Uterus (tissue), 4 donors: ENCODE measurements around the gene EYS. TPM values are rescaled to one million over a fixed set of nuclear protein-coding genes. Genes with fewer than 3 reads are reported as not detected.
"Not testable (repeated sequence)": the region's sequence is repeated elsewhere in the genome, so short reads cannot be mapped to it uniquely, and the experiment has no call there.

ENCODE experiments used
- DNase-seq, 2 donors: peaks; one replicate each; pipeline ENCODE4 v3.0.0-alpha.2; 2019 to 2020
- H3K27ac ChIP-seq, 2 donors: fragments of 200-600 bp; sonication (generic); 1 replicate in 1 of 2; 2 replicates in 1 of 2; pipeline ENCODE4 v1.5.1; 2016 to 2018
- H3K27me3 ChIP-seq, 2 donors: fragments of 200-600 bp; sonication (generic); one replicate each; pipeline ENCODE4 v1.5.1; 2018 to 2019; ENCODE audit warnings: control low read depth in 1 of 2
- H3K36me3 ChIP-seq, 2 donors: fragments of 200-600 bp; sonication (generic); one replicate each; pipeline ENCODE4 v1.5.1; 2019; ENCODE audit warnings: control low read depth in 1 of 2
- H3K4me1 ChIP-seq, 2 donors: fragments of 200-600 bp; sonication (generic); one replicate each; pipeline ENCODE4 v1.5.1; 2018 to 2019; ENCODE audit warnings: control low read depth in 1 of 2
- H3K4me3 ChIP-seq, 2 donors: fragments of 200-600 bp; sonication (generic); 1 replicate in 1 of 2; 2 replicates in 1 of 2; pipeline ENCODE4 v1.5.1; 2018 to 2019; ENCODE audit warnings: mild to moderate bottlenecking in 1 of 2
- H3K9me3 ChIP-seq, 2 donors: fragments of 200-600 bp; sonication (generic); one replicate each; pipeline ENCODE4 v1.5.1; 2019; ENCODE audit warnings: control low read depth in 1 of 2
- POLR2A ChIP-seq, 2 donors: fragments of 450-650 bp; IDR thresholded peaks; one replicate each; pipeline ENCODE4 v1.6.1; 2016; ENCODE audit warnings: antibody characterized with exemption in 2 of 2, mild to moderate bottlenecking in 1 of 2, moderate library complexity in 1 of 2
- intact Hi-C: fragments of 100-400 bp; cut with DNase I; formaldehyde crosslinking; loops from one replicate; pipeline ENCODE4 v1.15.1; 2023; ENCODE audit warnings: low total_unique reads
- total RNA-seq, 4 donors: library from RNA; depleted of rRNA in 3 of 4; stranded (reverse); fragments of >200 nt in 3 of 4; gene quantifications; one replicate each; pipeline versions ENCODE4 v1.1.0 to v1.2.4, GENCODE V29; 2014 to 2023
- TF ChIP-seq, protein P1 (sequence below), 4 experiments: fragments of 200-600 bp in 2 of 4; fragments of 450-650 bp in 2 of 4; sonication (generic) in 2 of 4; IDR thresholded peaks; one replicate each; pipeline ENCODE4 v1.5.1; 2016 to 2019; ENCODE audit warnings: antibody characterized with exemption in 4 of 4, mild to moderate bottlenecking in 2 of 4, moderate library complexity in 1 of 4
- donor health status: DM: yes; HTN: yes; CAD: no.

EYS gene
- total RNA-seq, 4 donors from 2014 or later: 1.3 TPM; not detected in 3

GRCh38 chr6:63765828-63766227 lies 1941.2 kb downstream of the EYS start:
- no peaks in the 10 kb centered on the region for H3K27me3 ChIP-seq
- no peak overlapping the region for H3K4me3 ChIP-seq
- no peaks in the 10 kb centered on the region for H3K36me3 ChIP-seq
- H3K27ac ChIP-seq: no peak overlapping the region
- intact Hi-C loops: no loop called here
- H3K4me1 ChIP-seq: no peaks in the 10 kb centered on the region
- TF ChIP-seq POLR2A (IDR thresholded peaks at IDR 0.05): no peak
- TF ChIP-seq, protein P1, sequence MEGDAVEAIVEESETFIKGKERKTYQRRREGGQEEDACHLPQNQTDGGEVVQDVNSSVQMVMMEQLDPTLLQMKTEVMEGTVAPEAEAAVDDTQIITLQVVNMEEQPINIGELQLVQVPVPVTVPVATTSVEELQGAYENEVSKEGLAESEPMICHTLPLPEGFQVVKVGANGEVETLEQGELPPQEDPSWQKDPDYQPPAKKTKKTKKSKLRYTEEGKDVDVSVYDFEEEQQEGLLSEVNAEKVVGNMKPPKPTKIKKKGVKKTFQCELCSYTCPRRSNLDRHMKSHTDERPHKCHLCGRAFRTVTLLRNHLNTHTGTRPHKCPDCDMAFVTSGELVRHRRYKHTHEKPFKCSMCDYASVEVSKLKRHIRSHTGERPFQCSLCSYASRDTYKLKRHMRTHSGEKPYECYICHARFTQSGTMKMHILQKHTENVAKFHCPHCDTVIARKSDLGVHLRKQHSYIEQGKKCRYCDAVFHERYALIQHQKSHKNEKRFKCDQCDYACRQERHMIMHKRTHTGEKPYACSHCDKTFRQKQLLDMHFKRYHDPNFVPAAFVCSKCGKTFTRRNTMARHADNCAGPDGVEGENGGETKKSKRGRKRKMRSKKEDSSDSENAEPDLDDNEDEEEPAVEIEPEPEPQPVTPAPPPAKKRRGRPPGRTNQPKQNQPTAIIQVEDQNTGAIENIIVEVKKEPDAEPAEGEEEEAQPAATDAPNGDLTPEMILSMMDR (IDR thresholded peaks at IDR 0.05): no peak
- no peaks in the 10 kb centered on the region for H3K9me3 ChIP-seq
- no peak for DNase-seq

DNA sequence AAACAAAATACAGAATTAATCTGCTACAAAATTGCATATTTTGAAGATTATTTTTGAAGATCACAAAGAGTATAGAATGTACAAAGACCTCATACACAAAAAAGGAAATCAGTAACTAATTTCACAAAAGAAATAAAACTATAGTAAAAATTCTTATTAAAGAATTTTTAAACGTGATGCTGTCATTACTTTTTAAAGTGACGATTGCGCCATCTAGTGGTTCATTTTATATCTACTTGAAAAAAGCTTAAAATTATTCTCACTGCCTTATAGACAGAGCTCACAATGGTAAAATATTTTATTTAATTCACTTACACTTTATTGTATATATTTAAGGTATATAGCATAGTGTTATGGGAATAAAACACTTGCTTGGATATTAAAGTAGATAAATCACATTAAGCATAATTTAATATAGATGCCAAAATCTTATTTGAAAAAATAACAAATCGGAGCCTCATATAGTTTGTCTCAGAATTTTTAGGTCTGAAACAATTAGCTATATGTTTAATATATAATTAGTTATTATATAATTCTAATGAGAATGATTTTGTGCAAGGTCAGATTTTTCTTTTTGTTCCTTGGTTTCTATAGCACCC lies 1942.6 kb downstream of the EYS start:
- TF ChIP-seq POLR2A (IDR thresholded peaks at IDR 0.05): no peak
- TF ChIP-seq, protein P1 (IDR thresholded peaks at IDR 0.05): peak in 3 of 4 experiments; percentile 48 to 78 (median 51)
- no peak for DNase-seq
- intact Hi-C loops: loop anchor here (5.0 kb wide), 1 partner anchor 162 kb away; no protein-coding TSS in a partner anchor

DNA sequence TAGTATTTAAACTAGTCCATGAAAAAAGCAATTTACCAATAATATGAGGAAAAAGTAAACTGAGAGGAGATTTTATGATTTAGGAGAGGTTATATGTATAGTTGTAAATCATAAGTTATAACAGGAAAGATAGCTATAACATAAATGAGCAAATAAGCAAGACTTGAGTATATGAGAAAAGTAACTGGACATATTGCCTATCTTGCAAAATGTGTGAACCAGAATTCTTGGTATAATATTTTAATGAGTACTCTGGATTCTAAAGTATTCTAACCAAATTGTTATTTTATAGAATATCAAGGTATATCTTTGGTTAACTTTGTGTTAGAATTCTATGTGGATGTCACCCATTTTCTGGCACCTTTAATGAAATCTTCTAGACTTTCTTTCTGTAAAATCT lies 1946.8 kb downstream of the EYS start:
- Histone ChIP-seq H3K27me3 (no peaks in the 10 kb centered on the region), H3K4me1 (no peaks in the 10 kb centered on the region), H3K4me3 (no peak overlapping the region), H3K36me3 (no peaks in the 10 kb centered on the region), H3K9me3 (peaks cover 0 to 3% of the 10 kb centered on the region in 2 donors), H3K27ac (no peak overlapping the region)
- DNase-seq: no peak
- TF ChIP-seq, protein P1 (IDR thresholded peaks at IDR 0.05): no peak
- TF ChIP-seq POLR2A (IDR thresholded peaks at IDR 0.05): no peak
- intact Hi-C loops: loop anchor here (5.0 kb wide), 1 partner anchor 158 kb away; no protein-coding TSS in a partner anchor

More for the DNA sequence above, 1942.6 kb downstream of the EYS start:
- H3K27ac ChIP-seq: no peak overlapping the region
- no peaks in the 10 kb centered on the region for H3K4me1 ChIP-seq
- no peaks in the 10 kb centered on the region for H3K9me3 ChIP-seq
- no peak overlapping the region for H3K4me3 ChIP-seq
- H3K36me3 ChIP-seq: no peaks in the 10 kb centered on the region
- H3K27me3 ChIP-seq: no peaks in the 10 kb centered on the region

DNA sequence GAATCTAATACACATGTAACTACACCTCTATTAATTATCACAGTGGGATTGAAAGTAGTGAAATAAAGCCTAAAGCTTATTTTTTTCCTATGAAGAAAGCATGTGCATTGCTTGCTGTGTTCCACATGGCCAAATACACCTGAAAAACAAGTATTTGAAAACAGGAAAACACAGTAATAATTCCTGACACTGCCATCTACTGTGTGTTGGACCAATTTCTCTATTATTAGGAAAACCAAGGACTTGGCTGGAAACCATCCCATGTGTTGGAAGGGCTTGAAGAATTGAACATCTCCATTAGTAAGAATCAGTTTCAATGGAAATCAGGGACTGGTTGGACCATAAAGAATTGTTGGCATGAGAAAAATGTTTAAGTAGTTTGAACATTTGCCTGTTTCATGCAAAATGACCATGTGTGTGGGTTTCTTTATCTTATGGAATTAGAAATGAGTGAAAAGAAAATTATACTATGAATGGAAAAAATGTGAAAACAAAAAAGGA lies 1947.4 kb downstream of the EYS start:
- intact Hi-C loops: loop anchor here (5.0 kb wide), 1 partner anchor 157 kb away; no protein-coding TSS in a partner anchor
- H3K4me1 ChIP-seq: no peaks in the 10 kb centered on the region
- H3K9me3 ChIP-seq: peaks cover 0 to 3% of the 10 kb centered on the region in 2 donors
- TF ChIP-seq, protein P1 (IDR thresholded peaks at IDR 0.05): no peak
- no peak for TF ChIP-seq POLR2A (IDR thresholded peaks at IDR 0.05)
- DNase-seq: no peak
- H3K27me3 ChIP-seq: no peaks in the 10 kb centered on the region
- H3K36me3 ChIP-seq: no peaks in the 10 kb centered on the region
- no peak overlapping the region for H3K27ac ChIP-seq
- no peak overlapping the region for H3K4me3 ChIP-seq

DNA sequence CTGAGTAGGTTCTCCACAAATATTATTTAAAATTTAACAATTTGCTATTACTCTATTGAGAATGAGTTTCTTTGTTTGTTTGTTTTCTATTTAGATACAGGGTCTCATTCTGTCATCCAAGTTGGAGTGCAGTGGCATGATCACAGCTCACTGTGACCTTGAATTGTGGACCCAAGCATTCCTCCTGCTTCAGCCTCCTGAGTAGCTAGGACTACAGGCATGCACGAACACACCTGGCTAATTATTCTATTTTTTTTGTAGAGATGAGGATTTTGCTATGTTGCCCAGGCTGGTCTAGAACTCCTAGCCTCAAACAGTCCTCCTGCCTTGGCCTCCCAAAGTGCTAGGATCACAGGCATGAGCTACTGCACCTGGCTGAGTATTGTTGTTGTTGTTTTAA lies 1949.2 kb downstream of the EYS start:
- Histone ChIP-seq H3K27ac (no peak overlapping the region), H3K4me3 (no peak overlapping the region), H3K4me1 (no peaks in the 10 kb centered on the region), H3K36me3 (no peaks in the 10 kb centered on the region), H3K27me3 (no peaks in the 10 kb centered on the region), H3K9me3 (peaks cover 0 to 3% of the 10 kb centered on the region in 2 donors)
- TF ChIP-seq POLR2A (IDR thresholded peaks at IDR 0.05): no peak
- no peak for DNase-seq
- intact Hi-C loops: no loop called here

- H3K27me3 ChIP-seq, H3K27ac ChIP-seq, H3K9me3 ChIP-seq, H3K4me3 ChIP-seq, intact Hi-C loops, DNase-seq, H3K36me3 ChIP-seq, H3K4me1 ChIP-seq: not testable (repeated sequence)
These were observed 1949.8 kb downstream of the EYS start for GRCh38 chr6:63757275-63757674.
